ENCODE measurements around the gene C20orf96.

The C20orf96 gene

GRCh38 chr20:312866-313265 is 22.3 kb upstream of the C20orf96 start:
- no peak for DNase-seq (ENCODE audit: low read depth in 2 of 3, low spot score in 1 of 3)

- DNase-seq (ENCODE audit: low read depth in 2 of 3, low spot score in 1 of 3): no peak
Measured at GRCh38 chr20:312067-312466, 21.5 kb upstream of the C20orf96 start.

- no peak for DNase-seq (ENCODE audit: low read depth in 2 of 3, low spot score in 1 of 3)
Measured at GRCh38 chr20:311609-312008, 21.1 kb upstream of the C20orf96 start.

GRCh38 chr20:310645-311044 is 20.1 kb upstream of the C20orf96 start:
- no peak for DNase-seq (ENCODE audit: low read depth in 2 of 3, low spot score in 1 of 3)

- peak; percentile 75 to 86 (median 79) for DNase-seq (ENCODE audit: low read depth in 2 of 3, low spot score in 1 of 3)
Measured at GRCh38 chr20:309841-310644, 19.5 kb upstream of the C20orf96 start.

- no peak for DNase-seq (ENCODE audit: low read depth in 2 of 3, low spot score in 1 of 3)
Measured at GRCh38 chr20:309306-309840, 18.8 kb upstream of the C20orf96 start.

- no peak for DNase-seq (ENCODE audit: low read depth in 2 of 3, low spot score in 1 of 3)
Measured at GRCh38 chr20:308427-309038, 18.0 kb upstream of the C20orf96 start.

GRCh38 chr20:305745-306144 is 15.2 kb upstream of the C20orf96 start:
- no peak for DNase-seq (ENCODE audit: low read depth in 2 of 3, low spot score in 1 of 3)

GRCh38 chr20:301886-302848 is 11.6 kb upstream of the C20orf96 start:
- no peak for DNase-seq (ENCODE audit: low read depth in 2 of 3, low spot score in 1 of 3)

GRCh38 chr20:300345-300990 is 9.9 kb upstream of the C20orf96 start:
- DNase-seq (ENCODE audit: low read depth in 2 of 3, low spot score in 1 of 3): no peak

- no peak for DNase-seq (ENCODE audit: low read depth in 2 of 3, low spot score in 1 of 3)
Measured at GRCh38 chr20:298776-299391, 8.3 kb upstream of the C20orf96 start.

- DNase-seq (ENCODE audit: low read depth in 2 of 3, low spot score in 1 of 3): peak in 2 of 3 donors; percentile 28 to 49
Measured at GRCh38 chr20:297925-298775, 7.6 kb upstream of the C20orf96 start.

GRCh38 chr20:297098-297924 is 6.8 kb upstream of the C20orf96 start, which contains the start of gene ZCCHC3:
TSS of gene ZCCHC3 (plus strand) at chr20:297570. CDS start at chr20:297587, 17 bp downstream.
- peak; percentile 66 to 78 (median 73) for DNase-seq (ENCODE audit: low read depth in 2 of 3, low spot score in 1 of 3)

GRCh38 chr20:295804-296203 is 5.3 kb upstream of the C20orf96 start:
- no peak for DNase-seq (ENCODE audit: low read depth in 2 of 3, low spot score in 1 of 3)

GRCh38 chr20:294602-295001 is 4.1 kb upstream of the C20orf96 start:
- DNase-seq (ENCODE audit: low read depth in 2 of 3, low spot score in 1 of 3): no peak

- DNase-seq (ENCODE audit: low read depth in 2 of 3, low spot score in 1 of 3): no peak
Measured at GRCh38 chr20:289693-290083, 862 bp downstream of the C20orf96 start.

- no peak for DNase-seq (ENCODE audit: low read depth in 2 of 3, low spot score in 1 of 3)
Measured at GRCh38 chr20:288956-289692, 1.4 kb downstream of the C20orf96 start.

GRCh38 chr20:286508-286907 is 4.0 kb downstream of the C20orf96 start:
- DNase-seq (ENCODE audit: low read depth in 2 of 3, low spot score in 1 of 3): no peak
